Measurements from ENCODE around the gene FRMD7.

- no peak for TF ChIP-seq POLR2A (IDR thresholded peaks at IDR 0.05)
- TF ChIP-seq CTCF (IDR thresholded peaks at IDR 0.05 in 4 of 5, conservative IDR thresholded peaks at IDR 0.05 in 1 of 5), result no peak
Measured at GRCh38 chrX:132037479-132037993, 90.3 kb downstream of the FRMD7 start.
